DMS53 treated with DMSO at 0.1 percent for 48 hours (cell line): ENCODE results near the gene AHRR.
"Not testable (repeated sequence)": the region's sequence is repeated elsewhere in the genome, so short reads cannot be mapped to it uniquely, and the experiment has no call there.

Experiments
- DNase-seq: peaks from one replicate; lab custom pipeline; 2025; ENCODE audit not compliant: unreplicated experiment; lab: John Stamatoyannopoulos, UW

Gene AHRR

DNA sequence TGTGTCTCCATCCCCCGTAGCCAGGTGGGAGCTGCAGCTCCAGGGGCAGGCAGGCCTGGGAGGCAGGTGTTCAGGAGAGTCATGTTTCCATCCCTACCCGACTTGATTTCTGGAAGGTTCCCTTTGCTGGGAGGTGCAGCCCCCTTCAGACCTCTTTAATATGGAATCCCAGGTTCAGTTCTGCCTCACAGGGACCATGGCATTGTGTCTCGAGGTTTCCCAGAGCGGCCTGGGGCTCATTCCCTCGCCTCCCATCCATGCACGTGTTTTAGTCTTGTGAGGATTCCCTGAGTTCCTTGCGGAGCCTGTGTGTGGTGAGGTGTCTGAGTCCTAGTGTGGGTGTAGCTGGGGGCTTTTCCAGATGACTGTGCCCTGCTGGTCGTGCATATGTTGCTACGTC, 16.5 kb upstream of the AHRR start:
- DNase-seq, result no peak

DNA sequence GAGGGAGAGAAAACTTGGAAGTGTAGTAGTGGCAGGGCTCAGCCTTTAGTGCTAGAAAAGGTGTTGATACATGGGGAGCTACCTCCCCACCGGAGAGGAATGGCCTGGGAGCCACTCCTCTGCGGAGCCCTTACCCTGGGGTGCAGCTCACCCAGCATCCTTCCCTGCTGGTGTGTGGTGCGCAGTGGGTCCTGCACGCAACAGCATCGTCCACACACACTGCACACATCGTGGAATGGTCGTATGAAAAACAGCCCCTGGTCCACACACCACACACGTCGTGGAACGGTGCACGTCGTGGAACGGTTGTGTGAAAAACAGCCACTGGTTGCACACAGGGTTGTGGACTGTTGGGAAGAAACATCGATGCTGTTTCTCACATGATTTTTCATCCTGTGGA, 16.1 kb upstream of the AHRR start:
- no peak for DNase-seq

DNA sequence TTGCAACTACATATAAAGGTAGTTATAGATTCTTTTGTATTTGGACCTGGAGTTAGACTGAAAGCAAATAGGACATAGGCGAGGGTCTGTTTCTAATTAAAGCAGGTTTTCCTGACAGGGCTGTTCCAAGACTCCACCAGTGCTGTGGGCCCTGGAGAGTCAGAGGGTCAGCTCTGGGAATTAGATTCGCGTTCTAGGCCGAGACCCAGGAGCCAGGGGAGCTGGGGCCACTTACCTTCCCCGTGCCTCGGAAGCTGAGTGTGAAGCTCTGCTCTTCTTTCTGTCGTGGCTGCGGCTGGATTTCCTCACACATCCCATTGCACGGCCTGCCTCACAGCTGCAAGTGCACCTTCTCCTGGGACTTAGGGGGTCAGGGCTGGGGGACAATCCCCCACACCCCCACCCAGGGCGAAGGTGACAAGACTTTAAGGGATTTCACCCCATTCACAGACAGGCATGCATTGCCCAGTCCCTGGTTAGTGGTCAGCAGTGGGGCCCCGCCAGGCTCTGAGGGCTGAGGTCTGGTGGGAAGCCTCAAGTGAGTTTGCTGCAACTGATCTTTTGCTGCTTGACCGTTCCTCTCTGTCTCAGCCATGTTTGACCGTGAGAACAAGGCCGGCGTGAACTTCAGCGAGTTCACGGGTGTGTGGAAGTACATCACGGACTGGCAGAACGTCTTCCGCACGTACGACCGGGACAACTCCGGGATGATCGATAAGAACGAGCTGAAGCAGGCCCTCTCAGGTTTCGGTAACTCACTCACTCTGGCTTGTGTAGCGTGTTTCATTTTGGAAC, 15.3 kb upstream of the AHRR start:
- DNase-seq, result no peak

DNA sequence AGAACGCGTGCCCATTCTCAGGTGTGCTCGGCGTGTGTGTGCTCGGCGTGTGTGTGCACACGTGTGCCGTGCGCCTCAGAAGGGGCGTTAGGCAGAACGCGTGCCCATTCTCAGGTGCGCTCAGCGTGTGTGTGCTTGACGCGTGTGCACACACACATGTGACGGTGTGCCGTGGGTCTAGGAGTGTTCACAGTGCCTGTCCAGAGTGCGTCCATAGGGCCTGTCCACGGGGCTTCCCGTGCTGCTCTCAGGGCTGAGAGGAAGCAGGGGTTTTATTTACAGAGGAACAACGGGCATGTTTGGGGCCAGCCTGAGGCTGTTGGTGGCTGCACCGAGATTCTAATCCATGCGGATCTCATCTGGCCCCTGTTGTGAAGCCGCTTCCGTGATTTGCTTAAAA, 14.2 kb upstream of the AHRR start:
- DNase-seq, result no peak

DNA sequence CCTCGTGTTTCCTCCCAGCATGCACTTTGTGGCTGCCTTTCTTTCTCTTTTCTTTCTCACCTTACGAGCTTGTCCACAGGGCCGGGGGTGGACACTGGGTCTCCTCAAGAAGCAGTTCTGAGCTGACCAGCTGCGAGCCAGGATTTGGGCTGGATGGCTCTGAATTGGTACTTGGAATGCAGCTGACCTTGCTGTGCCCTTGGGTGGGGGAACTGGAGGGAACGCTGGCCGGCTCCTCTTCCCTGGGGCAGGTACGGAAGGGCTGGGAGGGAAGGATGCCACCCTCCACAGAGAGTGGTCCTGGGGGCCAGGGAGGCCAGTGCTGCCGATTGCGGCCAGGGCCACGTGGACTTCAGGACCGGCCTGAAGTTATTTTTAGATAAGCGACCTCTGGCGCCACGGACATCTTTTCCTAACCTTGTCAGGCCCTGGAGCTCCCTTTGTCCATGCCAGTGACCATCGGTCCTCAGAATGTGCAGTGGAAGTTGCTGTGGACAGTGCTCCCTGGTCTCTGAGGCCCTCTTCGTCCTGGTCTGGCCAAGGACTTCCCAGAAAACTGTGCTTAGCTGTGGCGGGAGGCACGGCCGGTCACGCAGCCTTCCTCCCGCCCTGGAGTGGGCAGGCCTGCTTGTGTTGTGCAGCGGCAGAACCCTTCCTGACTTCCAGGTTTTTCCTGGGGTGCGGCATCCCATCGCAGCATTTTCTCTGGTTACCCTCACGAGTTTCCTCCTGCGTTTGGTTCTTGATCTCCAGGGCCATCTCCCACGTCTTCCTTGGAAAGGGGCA, 13.5 kb upstream of the AHRR start:
- DNase-seq, result no peak

DNA sequence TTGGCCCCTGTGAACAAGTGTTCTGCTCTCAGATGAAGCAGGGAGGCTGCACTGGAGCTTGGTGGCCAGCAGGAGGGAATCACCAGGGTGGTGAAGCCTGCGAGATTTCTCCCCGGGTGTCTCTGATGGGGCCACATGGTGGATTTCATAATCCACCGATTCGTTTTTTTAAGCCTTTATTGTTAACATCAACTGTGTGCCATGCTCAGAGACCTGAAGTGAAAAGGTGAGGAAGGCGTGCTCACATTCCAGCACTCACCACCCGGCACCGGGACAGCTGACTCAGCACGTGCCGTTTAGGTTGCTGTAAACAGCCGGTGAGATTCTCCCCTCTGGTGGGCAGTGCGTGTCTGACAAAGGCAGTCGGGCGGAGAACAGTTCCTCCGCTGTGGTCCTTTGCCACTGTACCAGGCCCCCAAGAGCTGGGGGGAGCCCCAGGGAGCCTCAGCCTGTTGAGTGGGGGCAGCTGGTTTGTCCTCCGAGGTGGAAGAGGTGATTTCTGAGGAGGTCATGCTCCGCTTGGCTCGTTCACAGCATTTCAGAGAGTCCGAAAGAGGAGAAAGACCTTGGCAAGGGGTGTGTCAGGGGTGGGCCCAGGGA, 12.7 kb upstream of the AHRR start:
- no peak for DNase-seq

DNA sequence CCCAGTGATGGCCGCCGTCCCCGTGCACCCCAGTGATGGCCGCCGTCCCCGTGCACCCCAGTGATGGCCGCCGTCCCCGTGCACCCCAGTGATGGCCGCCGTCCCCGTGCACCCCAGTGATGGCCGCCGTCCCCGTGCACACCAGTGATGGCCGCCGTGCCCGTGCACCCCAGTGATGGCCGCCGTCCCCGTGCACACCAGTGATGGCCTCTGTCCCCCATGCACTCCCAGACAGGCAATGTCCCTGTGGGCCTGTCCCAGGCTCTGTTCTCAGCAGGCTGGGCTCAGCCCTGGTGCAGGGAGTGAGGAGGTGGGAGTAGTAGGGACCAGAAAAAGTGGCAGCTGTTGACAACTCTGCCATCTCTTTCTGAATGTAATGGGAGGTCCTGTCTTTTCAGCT, 11.7 kb upstream of the AHRR start:
- DNase-seq, result not testable (repeated sequence)

DNA sequence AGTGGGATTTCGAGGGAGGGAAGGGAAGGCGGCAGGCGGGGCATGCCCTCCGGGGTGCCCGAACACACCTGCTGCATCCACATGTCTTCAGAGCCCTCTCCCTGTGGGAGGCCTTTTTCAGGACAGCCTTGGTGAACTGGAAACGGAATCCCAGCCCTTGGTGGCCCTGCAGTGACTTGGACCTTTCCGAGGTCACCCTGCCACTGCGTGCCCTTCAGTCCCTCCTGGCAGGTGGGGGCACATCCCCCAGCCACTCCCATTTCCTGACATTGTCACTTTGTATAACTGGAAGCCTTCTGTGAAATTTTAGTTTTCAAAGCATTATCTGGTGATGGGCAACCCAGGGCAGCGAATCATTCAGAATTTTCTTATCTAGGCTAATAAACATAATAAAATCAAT, 11.0 kb upstream of the AHRR start:
- DNase-seq, result no peak

DNA sequence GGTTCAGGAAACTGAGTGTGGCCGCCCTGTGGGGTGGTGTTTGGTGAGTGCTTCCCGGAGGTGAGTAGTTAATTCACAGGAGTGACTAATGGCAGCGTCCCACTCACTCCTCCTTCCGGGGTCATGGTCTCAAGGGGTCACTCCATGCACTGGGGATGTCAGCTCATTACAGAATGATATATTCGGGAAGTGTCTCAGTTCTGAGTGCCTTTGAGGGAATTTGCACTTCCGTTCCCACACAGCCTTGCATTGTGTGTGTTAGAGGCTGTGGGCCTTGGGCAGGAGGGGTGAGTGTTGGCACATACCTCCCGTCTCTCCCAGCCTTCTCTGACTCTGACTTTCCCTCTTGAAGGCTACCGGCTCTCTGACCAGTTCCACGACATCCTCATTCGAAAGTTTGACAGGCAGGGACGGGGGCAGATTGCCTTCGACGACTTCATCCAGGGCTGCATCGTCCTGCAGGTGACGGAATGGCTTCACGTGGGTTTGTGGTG, 10.5 kb upstream of the AHRR start:
- DNase-seq, result no peak

DNA sequence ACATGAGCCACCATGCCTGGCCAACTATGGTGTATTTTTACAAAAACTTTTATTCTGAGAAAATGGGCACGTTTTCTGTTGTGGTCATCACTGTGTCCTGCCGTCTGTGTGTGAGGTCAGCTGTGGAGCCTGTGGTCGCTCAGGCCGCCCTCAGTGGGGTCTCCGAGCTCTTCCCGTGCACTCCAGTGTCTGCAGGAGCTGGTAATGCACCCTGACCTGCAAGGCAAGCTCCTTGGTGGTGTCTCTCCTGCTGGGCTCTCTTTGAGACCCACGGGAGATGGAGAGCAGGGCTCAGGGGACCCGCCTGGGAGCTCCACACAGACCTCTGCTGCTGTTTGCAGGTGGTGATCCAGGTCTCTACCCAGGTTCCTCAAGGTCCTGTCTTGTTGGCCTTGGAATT, 9.6 kb upstream of the AHRR start:
- DNase-seq, result no peak

DNA sequence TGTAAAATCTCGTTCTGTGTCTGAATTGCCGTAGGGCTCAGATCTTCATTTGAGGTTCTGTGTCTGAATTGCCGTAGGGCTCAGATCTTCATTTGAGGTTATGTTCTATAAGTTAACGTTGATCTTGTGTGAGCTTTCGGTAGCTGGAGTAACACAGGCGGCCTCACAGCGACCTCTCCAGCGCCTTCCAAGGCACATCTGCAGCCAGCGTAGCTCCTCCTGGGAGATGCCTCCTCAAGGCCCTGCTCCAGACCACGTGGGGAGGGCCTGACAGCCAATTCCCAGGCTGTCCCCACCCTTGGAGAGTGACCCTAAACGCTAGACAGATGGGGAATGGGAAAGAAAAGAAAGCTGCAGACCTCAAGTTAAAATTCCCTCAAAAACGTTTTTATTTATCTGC, 8.7 kb upstream of the AHRR start:
- DNase-seq, result no peak

DNA sequence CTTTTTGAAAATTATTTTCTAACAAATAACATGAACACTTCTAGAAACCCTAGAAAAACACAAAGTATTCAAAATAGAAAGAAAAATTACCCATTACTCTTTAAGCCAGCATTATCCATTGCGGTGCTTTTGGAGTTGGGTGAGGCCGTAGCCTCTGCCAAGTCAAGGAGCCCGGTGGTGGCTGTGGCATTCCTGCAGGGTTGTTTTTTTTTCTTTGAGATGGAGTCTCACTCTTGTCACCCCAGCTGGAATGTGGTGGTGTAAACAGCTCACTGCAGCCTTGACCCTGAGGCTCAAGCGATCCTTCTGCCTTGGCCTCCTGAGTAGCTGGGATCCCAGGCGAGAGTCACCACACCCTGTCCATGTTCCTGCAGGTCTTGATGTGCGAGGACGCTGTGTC, 8.2 kb upstream of the AHRR start:
- DNase-seq, result no peak

DNA sequence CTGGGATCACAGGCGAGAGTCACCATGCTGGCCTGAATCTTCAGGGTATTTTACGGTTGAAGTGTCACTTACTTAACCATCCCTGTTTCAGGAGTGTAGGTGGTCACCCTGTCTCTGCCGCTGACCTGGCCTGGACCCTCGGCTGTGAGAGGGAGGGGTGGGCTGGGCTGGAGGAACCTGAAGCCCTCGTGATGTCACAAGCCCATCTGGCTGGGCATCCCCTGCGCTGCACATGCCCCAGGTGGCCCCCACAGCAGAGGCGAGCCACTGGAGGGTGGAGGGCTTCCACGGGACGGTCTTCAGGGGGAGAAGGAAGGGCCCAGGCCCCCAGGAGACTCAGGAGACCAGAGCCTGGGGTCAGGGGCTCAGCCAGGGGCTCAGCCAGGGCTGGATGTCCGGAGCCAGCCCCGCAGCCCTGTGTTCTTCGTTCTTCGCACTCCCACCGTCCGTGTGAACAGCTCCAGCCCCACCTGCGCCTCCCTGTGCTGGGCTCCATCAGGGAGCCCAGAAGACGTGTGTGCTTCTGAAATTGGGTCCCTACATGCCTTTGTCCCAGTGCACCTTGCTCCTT, 7.6 kb upstream of the AHRR start:
- DNase-seq, result no peak

DNA sequence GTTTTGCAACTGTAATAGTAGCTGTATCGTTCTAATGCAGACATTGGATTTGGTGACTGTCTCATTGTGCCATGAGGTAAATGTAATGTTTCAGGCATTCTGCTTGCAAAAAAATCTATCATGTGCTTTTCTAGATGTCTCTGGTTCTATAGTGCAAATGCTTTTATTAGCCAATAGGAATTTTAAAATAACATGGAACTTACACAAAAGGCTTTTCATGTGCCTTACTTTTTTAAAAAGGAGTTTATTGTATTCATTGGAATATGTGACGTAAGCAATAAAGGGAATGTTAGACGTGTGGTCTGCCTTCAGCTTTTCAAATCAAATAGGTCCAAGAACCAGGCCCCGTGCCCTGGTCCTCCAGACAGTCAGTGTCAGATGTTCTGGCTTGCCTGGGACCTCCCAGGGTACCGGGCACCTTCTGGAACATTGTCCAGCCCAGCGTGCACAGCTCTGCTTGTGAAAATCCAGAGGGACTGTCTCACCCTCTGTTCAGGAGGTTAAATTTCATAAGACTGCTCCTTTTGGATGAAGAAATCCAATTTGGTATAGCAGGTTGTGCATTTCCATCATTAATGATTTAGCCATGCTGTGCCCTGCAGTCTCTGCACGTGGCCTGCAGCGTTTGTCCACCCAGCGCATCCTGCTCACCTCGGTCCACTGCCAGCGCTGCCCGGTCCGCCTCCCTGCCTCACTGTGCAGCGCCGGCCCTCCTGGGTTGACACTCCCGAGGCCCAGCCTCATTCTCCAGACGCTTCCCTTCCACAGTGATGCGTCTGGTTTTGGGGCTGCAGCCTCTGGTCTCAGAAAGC, 6.6 kb upstream of the AHRR start:
- no peak for DNase-seq

DNA sequence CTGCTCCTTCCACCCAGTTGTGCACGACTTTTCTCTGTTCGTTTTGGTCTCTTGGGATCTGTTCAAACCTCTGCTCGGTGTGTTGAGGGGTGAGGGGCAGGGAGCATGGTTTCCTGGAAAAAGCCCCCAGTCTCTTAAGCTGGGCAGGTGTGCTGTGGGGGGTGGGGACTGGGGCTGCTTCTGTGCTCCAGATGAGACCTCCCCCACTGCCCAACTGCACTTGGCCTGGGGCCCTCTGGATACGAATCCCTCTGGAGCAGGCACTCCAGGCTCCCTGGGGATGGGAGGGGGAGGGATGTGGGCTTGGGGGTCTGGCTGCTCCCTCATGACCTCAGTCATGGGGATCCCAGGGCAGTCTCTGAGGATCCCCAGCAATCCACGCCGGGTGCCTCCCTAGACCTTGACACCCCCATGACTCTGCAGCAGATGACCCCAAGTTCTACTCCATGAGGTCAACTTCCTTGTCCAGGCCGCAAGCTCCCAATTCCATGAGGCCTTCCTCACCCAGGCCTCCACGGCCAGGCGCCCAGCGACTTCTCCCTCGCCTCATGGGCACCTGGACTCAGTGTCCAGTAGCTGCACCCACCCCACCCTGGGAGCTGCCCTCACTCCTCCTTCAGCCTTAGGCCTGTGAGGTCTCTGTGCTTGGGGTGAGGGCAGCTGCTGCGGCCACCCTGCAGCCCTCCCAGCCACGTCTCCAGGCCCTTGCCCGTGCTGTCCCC, 5.9 kb upstream of the AHRR start:
- DNase-seq, result no peak

DNA sequence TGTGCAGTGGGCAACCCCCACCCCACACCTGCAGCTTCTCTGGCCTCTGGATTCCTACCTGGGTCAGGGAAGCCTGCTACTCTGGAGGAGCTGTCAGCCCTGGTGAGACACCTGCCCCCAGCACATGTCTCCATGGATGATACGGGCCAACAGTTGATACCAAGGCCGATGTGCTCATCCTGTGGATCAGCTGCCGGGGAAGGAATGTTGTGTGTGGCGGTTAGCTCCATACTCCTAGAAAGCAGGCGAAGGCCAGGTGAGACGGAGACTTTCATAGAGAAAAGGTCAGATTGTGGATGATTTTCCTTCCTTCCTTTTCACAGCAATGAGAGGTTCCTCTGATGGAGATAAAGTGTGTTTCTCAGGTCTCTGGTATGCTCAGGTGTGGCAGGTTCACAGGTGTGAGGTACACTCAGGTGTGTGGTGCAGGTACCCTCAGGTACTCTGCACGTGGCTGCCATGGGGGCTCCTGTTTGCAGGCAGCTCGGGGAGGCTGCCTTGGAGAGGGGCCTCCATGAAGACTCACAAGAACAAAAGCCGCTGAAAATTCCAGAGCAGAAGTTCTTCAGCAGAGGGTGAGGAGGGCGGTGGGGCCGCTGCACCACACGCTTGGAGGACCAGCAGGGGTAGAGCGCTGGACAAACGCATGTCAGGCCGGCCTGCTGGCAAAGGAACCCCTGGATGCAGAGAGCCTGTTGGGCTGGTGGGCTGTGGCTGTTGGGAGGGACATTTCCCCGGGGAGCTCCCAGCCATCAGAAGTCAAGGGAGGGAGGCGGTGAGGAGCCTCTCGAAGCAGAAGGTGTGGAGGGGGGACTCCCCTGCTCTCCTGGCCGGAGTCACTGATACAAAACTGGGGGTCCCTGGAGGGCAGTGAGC, 5.1 kb upstream of the AHRR start:
- DNase-seq, result no peak

DNA sequence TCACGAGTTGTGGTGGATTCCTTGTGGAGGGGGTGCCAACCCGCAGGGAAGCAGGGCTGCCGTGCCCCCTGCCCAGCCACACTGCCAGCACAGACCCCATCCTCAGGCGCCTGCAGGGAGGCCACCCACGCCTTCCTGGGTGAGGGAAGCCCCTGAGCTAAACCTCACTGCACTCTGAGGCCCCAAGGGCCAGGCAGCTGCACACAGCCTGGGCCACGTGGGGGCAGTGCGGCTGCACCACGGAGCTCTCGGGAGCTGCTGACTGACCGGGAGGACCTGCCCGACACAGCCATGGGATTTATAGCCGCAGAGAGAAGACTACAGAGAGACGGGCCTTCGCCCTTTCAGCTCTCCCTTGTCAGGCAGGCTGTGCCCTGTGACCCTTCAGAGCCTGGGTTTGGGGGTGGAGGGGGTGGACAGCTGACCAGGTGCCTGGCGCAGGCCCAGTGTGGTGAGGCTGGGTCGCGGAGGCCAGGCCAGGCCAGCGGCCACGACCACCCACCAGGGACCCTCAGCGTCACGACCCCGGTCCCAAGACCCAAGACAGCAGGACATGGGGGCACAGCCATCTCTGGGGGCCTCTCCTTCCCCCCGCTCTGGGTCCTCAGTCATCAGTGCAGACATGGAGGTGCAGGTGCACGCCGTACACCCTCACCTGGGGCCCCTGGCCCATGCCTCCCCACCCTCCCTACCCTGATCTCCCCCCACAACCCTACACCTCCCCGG, 4.3 kb upstream of the AHRR start:
- peak; percentile 84 for DNase-seq

DNA sequence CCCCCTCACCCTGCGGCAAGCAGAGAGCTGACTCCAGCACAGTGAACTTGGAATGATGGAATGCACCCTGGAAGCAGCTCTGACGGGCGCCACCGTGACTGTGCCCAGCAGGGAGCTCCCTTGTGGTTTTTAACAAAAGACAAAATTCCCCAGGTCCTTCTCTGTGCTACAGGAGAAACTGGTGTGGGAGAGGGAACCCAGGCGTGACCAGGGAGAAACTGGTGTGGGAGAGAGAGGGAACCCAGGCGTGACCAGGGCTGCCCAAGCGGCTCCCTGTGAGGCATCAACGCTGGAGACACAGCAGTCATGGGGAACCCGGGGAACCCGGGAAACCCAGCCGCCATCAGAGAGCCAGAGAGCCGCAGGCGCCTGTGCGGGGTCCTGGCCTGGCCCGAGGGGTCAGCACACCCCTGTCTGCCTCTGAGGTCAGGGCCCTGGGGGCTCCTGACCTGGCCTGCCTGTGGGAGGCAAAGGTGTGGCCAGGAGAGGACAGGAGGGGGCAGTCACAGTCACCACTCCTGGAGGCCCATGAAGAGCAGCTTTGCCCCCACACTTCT, 3.1 kb upstream of the AHRR start:
- DNase-seq, result peak; percentile 20
